ENCODE results near the gene USP49.

DNA sequence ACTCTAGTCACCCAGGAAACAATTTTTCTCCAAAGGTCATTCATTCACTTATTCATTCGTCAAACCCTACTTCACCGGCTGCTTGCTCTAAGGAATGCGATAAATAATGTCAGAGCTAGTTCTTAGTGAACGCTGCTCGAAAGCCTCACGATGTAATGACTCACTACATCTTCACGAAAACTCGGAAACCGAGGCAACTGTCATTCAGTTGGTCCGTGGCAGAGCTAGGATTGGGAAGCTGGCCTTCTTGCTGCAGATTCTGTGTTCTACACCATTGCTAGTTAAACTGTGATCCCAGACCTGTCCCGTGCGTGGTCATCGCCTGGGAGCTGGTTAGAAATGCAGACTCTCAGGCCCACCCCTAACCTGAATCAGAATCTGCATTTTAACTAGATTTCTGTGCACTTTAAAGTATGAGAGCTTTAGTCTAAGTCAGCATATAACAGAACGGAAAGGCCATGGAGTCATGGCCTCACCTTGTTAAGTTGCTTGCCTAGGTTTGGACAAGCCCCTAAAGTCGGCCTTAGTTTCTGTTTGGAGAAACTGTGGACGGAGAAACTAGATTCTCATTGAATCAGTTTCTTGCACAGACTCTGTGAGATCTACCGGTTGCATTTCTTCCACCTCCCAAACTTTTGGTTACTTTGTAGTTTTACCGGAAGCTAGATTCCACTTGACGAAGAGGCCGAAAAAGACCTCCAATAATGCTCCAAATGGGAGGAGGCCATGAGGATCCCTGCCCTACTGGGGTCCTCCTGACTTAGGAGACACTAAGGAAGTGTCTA lies 47.1 kb upstream of the USP49 start:
- TF ChIP-seq, protein P1, sequence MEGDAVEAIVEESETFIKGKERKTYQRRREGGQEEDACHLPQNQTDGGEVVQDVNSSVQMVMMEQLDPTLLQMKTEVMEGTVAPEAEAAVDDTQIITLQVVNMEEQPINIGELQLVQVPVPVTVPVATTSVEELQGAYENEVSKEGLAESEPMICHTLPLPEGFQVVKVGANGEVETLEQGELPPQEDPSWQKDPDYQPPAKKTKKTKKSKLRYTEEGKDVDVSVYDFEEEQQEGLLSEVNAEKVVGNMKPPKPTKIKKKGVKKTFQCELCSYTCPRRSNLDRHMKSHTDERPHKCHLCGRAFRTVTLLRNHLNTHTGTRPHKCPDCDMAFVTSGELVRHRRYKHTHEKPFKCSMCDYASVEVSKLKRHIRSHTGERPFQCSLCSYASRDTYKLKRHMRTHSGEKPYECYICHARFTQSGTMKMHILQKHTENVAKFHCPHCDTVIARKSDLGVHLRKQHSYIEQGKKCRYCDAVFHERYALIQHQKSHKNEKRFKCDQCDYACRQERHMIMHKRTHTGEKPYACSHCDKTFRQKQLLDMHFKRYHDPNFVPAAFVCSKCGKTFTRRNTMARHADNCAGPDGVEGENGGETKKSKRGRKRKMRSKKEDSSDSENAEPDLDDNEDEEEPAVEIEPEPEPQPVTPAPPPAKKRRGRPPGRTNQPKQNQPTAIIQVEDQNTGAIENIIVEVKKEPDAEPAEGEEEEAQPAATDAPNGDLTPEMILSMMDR (conservative IDR thresholded peaks at IDR 0.05; ENCODE audit: low read depth, low read length) = no peak
- no peak for TF ChIP-seq EZH2 (IDR thresholded peaks at IDR 0.05; ENCODE audit: low read length, unreplicated experiment)

Data from PC-3 (cell line).